ENCODE measurements around the gene GAK. TPM values are rescaled to one million over a fixed set of nuclear protein-coding genes. Genes with fewer than 3 reads are reported as not detected.

GAK gene
- polyA plus RNA-seq, 1 of the 3 experiments (the other 2 are of a cell fraction), result 35.9 TPM

DNA sequence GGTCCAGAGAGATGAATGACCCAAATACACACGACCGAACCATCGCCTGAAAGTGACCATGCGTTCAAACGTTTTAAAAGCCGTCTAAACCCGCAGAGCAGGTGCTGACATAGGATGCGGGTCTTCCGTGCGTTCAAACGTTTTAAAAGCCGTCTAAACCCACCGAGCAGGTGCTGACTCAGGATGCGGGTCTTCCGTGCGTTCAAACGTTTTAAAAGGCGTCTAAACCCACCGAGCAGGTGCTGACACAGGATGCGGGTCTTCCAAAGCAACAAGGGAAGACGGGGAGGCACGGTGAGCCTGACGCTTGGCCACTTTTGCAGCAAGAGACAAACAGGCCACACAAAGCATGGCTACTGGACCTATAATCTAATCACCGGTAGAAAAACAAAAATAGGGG, 47.2 kb downstream of the GAK start:
- Histone ChIP-seq H3K9ac (no peak overlapping the region), H3F3A (replicated peaks; ENCODE audit: insufficient read depth) (no peaks in the 10 kb centered on the region), H3K4me3 (ENCODE audit: low read depth in 2 of 2, low read length in 1 of 2) (no peak overlapping the region), H3K79me2 (ENCODE audit: insufficient read depth) (no peaks in the 10 kb centered on the region), H3K9me2 (no peaks in the 10 kb centered on the region), H3K4me1 (ENCODE audit: control insufficient read depth in 1 of 2, insufficient read depth in 2 of 2, low read depth in 1 of 2, low read length in 1 of 2) (no peaks in the 10 kb centered on the region), H3K27me3 (ENCODE audit: insufficient read depth) (no peaks in the 10 kb centered on the region), H2AFZ (ENCODE audit: low read depth) (no peak overlapping the region), H3K36me3 (replicated peaks in 1 of 2; ENCODE audit: control insufficient read depth in 1 of 2, insufficient read depth in 2 of 2, low read length in 1 of 2) (peaks cover 6 to 58% of the 10 kb centered on the region in 2 experiments), H3K9me3 (no peaks in the 10 kb centered on the region), H3K4me2 (no peak overlapping the region), H3K27ac (ENCODE audit: low read depth in 2 of 2, low read length in 1 of 2) (no peak overlapping the region), H4K20me1 (ENCODE audit: insufficient read depth) (no peaks in the 10 kb centered on the region)
- TF ChIP-seq SMC3 (IDR thresholded peaks at IDR 0.05; ENCODE audit: low read depth, low read length) (no peak), GATA2 (CRISPR knock-in tag; IDR thresholded peaks at IDR 0.05) (no peak), SIN3A (IDR thresholded peaks at IDR 0.05; ENCODE audit: borderline replicate concordance, low read depth, low read length) (no peak), RXRA (IDR thresholded peaks at IDR 0.05; ENCODE audit: borderline replicate concordance, low read depth) (no peak), FOSL2 (IDR thresholded peaks at IDR 0.05; ENCODE audit: borderline replicate concordance, low read depth) (no peak), GABPA (IDR thresholded peaks at IDR 0.05; ENCODE audit: low read depth) (no peak), EZH2phosphoT487 (IDR thresholded peaks at IDR 0.05; ENCODE audit: borderline replicate concordance, low read depth) (no peak), TCF12 (IDR thresholded peaks at IDR 0.05) (no peak), EP300 (IDR thresholded peaks at IDR 0.05; ENCODE audit: borderline replicate concordance in 1 of 2, low read depth in 1 of 2, low read length in 1 of 2) (no peak), MEF2A (IDR thresholded peaks at IDR 0.05; ENCODE audit: borderline replicate concordance, low read depth) (no peak), ELF1 (IDR thresholded peaks at IDR 0.05) (no peak)
- TF ChIP-seq, protein P1, sequence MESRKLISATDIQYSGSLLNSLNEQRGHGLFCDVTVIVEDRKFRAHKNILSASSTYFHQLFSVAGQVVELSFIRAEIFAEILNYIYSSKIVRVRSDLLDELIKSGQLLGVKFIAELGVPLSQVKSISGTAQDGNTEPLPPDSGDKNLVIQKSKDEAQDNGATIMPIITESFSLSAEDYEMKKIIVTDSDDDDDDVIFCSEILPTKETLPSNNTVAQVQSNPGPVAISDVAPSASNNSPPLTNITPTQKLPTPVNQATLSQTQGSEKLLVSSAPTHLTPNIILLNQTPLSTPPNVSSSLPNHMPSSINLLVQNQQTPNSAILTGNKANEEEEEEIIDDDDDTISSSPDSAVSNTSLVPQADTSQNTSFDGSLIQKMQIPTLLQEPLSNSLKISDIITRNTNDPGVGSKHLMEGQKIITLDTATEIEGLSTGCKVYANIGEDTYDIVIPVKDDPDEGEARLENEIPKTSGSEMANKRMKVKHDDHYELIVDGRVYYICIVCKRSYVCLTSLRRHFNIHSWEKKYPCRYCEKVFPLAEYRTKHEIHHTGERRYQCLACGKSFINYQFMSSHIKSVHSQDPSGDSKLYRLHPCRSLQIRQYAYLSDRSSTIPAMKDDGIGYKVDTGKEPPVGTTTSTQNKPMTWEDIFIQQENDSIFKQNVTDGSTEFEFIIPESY (IDR thresholded peaks at IDR 0.05; ENCODE audit: borderline replicate concordance, low read depth), result no peak
- TF ChIP-seq, protein P2, sequence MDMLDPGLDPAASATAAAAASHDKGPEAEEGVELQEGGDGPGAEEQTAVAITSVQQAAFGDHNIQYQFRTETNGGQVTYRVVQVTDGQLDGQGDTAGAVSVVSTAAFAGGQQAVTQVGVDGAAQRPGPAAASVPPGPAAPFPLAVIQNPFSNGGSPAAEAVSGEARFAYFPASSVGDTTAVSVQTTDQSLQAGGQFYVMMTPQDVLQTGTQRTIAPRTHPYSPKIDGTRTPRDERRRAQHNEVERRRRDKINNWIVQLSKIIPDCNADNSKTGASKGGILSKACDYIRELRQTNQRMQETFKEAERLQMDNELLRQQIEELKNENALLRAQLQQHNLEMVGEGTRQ (IDR thresholded peaks at IDR 0.05; ENCODE audit: borderline replicate concordance, low read depth, low read length), result no peak
- TF ChIP-seq, protein P3, sequence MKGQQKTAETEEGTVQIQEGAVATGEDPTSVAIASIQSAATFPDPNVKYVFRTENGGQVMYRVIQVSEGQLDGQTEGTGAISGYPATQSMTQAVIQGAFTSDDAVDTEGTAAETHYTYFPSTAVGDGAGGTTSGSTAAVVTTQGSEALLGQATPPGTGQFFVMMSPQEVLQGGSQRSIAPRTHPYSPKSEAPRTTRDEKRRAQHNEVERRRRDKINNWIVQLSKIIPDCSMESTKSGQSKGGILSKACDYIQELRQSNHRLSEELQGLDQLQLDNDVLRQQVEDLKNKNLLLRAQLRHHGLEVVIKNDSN (IDR thresholded peaks at IDR 0.05; ENCODE audit: borderline replicate concordance, low read depth), result no peak
- WGBS (ENCODE audit: low lambda C conversion rate), result 92% methylated on average over 24 of the region's 24 CpGs
- CTCF ChIA-PET, result no interaction called here
- POLR2A ChIA-PET, result no interaction called here
- DNase-seq, result no peak

DNA sequence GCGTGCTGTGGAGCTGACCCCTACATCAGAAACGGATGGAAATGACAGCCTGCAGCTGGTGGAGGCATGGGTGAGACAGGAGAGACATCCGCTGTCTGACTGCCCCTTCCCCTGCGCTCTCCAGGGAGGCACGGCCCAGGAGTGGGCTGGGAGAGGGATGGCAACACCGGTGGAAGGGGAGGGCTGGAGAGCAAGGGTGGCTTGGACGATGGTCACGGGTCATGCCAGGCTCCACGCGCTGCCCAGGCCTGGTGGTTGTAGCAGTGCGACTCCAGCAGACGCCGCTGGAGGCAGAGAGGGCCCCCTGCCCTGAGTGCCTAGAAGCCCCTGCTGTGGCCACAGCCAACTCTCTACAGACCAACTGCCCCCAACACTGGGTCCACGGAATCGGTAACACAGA, 47.9 kb downstream of the GAK start:
- no peak overlapping the region for H3K27ac ChIP-seq (ENCODE audit: low read depth in 2 of 2, low read length in 1 of 2)
- no peaks in the 10 kb centered on the region for H3K9me2 ChIP-seq
- no peaks in the 10 kb centered on the region for H4K20me1 ChIP-seq (ENCODE audit: insufficient read depth)
- H3K4me2 ChIP-seq, result no peak overlapping the region
- no peak overlapping the region for H2AFZ ChIP-seq (ENCODE audit: low read depth)
- H3K36me3 ChIP-seq (replicated peaks in 1 of 2; ENCODE audit: control insufficient read depth in 1 of 2, insufficient read depth in 2 of 2, low read length in 1 of 2), result peaks cover 10 to 60% of the 10 kb centered on the region in 2 experiments
- WGBS (ENCODE audit: low lambda C conversion rate), result 76% methylated on average over 5 of the region's 15 CpGs
- TF ChIP-seq POLR2AphosphoS5 (IDR thresholded peaks at IDR 0.05; ENCODE audit: low read depth, low read length) (no peak), MXI1 (IDR thresholded peaks at IDR 0.05; ENCODE audit: low read depth, low read length) (no peak), EP300 (IDR thresholded peaks at IDR 0.05; ENCODE audit: borderline replicate concordance in 1 of 2, low read depth in 1 of 2, low read length in 1 of 2) (no peak), TAF1 (IDR thresholded peaks at IDR 0.05; ENCODE audit: borderline replicate concordance, low read depth, low read length) (no peak), RXRA (IDR thresholded peaks at IDR 0.05; ENCODE audit: borderline replicate concordance, low read depth) (no peak), SMC3 (IDR thresholded peaks at IDR 0.05; ENCODE audit: low read depth, low read length) (no peak), RAD21 (IDR thresholded peaks at IDR 0.05; ENCODE audit: low read length) (no peak), RFX5 (IDR thresholded peaks at IDR 0.05; ENCODE audit: low read length) (no peak)
- TF ChIP-seq, protein P1 (IDR thresholded peaks at IDR 0.05; ENCODE audit: borderline replicate concordance, low read depth), result no peak
- no peaks in the 10 kb centered on the region for H3K79me2 ChIP-seq (ENCODE audit: insufficient read depth)
- ChIA-PET POLR2A (no interaction called here), CTCF (no interaction called here)
- H3K4me1 ChIP-seq (ENCODE audit: control insufficient read depth in 1 of 2, insufficient read depth in 2 of 2, low read depth in 1 of 2, low read length in 1 of 2), result no peaks in the 10 kb centered on the region
- no peak overlapping the region for H3K9ac ChIP-seq
- H3F3A ChIP-seq (replicated peaks; ENCODE audit: insufficient read depth), result no peaks in the 10 kb centered on the region
- no peak for DNase-seq
- no peaks in the 10 kb centered on the region for H3K9me3 ChIP-seq
- no peak overlapping the region for H3K4me3 ChIP-seq (ENCODE audit: low read depth in 2 of 2, low read length in 1 of 2)
- H3K27me3 ChIP-seq (ENCODE audit: insufficient read depth), result no peaks in the 10 kb centered on the region

Data from SK-N-SH (cell line).